ENCODE results near the gene UHRF1. TPM values are rescaled to one million over a fixed set of nuclear protein-coding genes. Genes with fewer than 3 reads are reported as not detected.

Gene UHRF1
- 49.0 TPM for polyA plus RNA-seq (2013, experiment 1 of 2)
- 51.0 TPM for polyA plus RNA-seq (2013, experiment 2 of 2)

GRCh38 chr19:4909156-4909896, at the start of gene UHRF1:
UHRF1 (plus strand) TSS chr19:4909501; CDS start chr19:4910886, 1,385 bp downstream.
- Histone ChIP-seq H3K14ac (ENCODE audit: low read length) (peak within 1 kb of the TSS; percentile 58), H3K23ac (ENCODE audit: low read depth, low read length, poor library complexity) (peak within 1 kb of the TSS; percentile 89), H3K36me3 (replicated peaks in 1 of 2; ENCODE audit: control insufficient read depth in 2 of 2, insufficient read depth in 2 of 2, low read length in 2 of 2) (peaks cover 15 to 32% of the 10 kb centered on the region in 2 donors), H2BK12ac (ENCODE audit: low read length) (peak within 1 kb of the TSS; percentile 86), H3K79me1 (ENCODE audit: low read depth, low read length) (peaks cover 2% of the 10 kb centered on the region), H2AFZ (ENCODE audit: low read length) (peak within 1 kb of the TSS; percentile 97), H3K27me3 (ENCODE audit: control insufficient read depth in 3 of 3, insufficient read depth in 3 of 3, low read depth in 1 of 3, low read length in 3 of 3) (no peaks in the 10 kb centered on the region), H3K4ac (ENCODE audit: low read length) (no peak within 1 kb of the TSS), H3K9me3 (replicated peaks in 1 of 2; ENCODE audit: control insufficient read depth in 2 of 2, insufficient read depth in 1 of 2, low read depth in 1 of 2, low read length in 2 of 2) (no peaks in the 10 kb centered on the region), H3K4me3 (ENCODE audit: low read length in 2 of 2) (peak within 1 kb of the TSS; percentile 77 to 93), H4K91ac (ENCODE audit: low read depth, low read length, poor library complexity) (no peak within 1 kb of the TSS), H2BK120ac (ENCODE audit: low read depth, low read length) (peak within 1 kb of the TSS; percentile 94), H3K27ac (replicated peaks; ENCODE audit: low read length) (no peak within 1 kb of the TSS), H3K18ac (ENCODE audit: low read length) (peak within 1 kb of the TSS; percentile 97), H3K9ac (ENCODE audit: low read depth, low read length, poor library complexity) (peak within 1 kb of the TSS; percentile 89), H3K4me2 (ENCODE audit: insufficient read depth, low read length, poor library complexity, severe bottlenecking) (peak within 1 kb of the TSS; percentile 99), H2AK5ac (ENCODE audit: low read depth, low read length) (peak within 1 kb of the TSS; percentile 95), H4K8ac (ENCODE audit: low read depth, low read length) (no peak within 1 kb of the TSS), H2BK5ac (ENCODE audit: low read length) (peak within 1 kb of the TSS; percentile 88), H2BK15ac (ENCODE audit: low read length) (peak within 1 kb of the TSS; percentile 72), H3K4me1 (ENCODE audit: control insufficient read depth in 2 of 2, insufficient read depth in 1 of 2, low read depth in 1 of 2, low read length in 2 of 2) (peaks cover 16 to 17% of the 10 kb centered on the region in 2 donors)
- no CpG with 5 or more reads among the region's 89 CpGs for WGBS, 2 donors (ENCODE audit: extremely low coverage in 2 of 2, insufficient read length in 2 of 2, insufficient replicate concordance in 1 of 2)
- no peak for DNase-seq (ENCODE audit: low spot score)

- H2BK15ac ChIP-seq (ENCODE audit: low read length) = no peak overlapping the region
- peaks cover 27 to 61% of the 10 kb centered on the region in 2 donors for H3K36me3 ChIP-seq (replicated peaks in 1 of 2; ENCODE audit: control insufficient read depth in 2 of 2, insufficient read depth in 2 of 2, low read length in 2 of 2)
- H2AFZ ChIP-seq (ENCODE audit: low read length) = no peak overlapping the region
- H3K4me1 ChIP-seq (ENCODE audit: control insufficient read depth in 2 of 2, insufficient read depth in 1 of 2, low read depth in 1 of 2, low read length in 2 of 2) = no peaks in the 10 kb centered on the region
- H3K4me3 ChIP-seq (ENCODE audit: low read length in 2 of 2) = no peak overlapping the region
- H3K9ac ChIP-seq (ENCODE audit: low read depth, low read length, poor library complexity) = peak overlapping the region; percentile 30
- no peak overlapping the region for H4K91ac ChIP-seq (ENCODE audit: low read depth, low read length, poor library complexity)
- peaks cover 4% of the 10 kb centered on the region for H3K79me1 ChIP-seq (ENCODE audit: low read depth, low read length)
- H3K4me2 ChIP-seq (ENCODE audit: insufficient read depth, low read length, poor library complexity, severe bottlenecking) = no peak overlapping the region
- H2BK5ac ChIP-seq (ENCODE audit: low read length) = no peak overlapping the region
- no peak overlapping the region for H4K8ac ChIP-seq (ENCODE audit: low read depth, low read length)
- H3K27ac ChIP-seq (replicated peaks; ENCODE audit: low read length) = no peak overlapping the region
- no peak overlapping the region for H3K14ac ChIP-seq (ENCODE audit: low read length)
- no peak overlapping the region for H2BK12ac ChIP-seq (ENCODE audit: low read length)
- no peak overlapping the region for H2BK120ac ChIP-seq (ENCODE audit: low read depth, low read length)
- H3K23ac ChIP-seq (ENCODE audit: low read depth, low read length, poor library complexity) = no peak overlapping the region
- no peak overlapping the region for H2AK5ac ChIP-seq (ENCODE audit: low read depth, low read length)
- no peak for DNase-seq (ENCODE audit: low spot score)
- WGBS, 2 donors (ENCODE audit: extremely low coverage in 2 of 2, insufficient read length in 2 of 2, insufficient replicate concordance in 1 of 2) = no CpG with 5 or more reads among the region's 11 CpGs
- H3K4ac ChIP-seq (ENCODE audit: low read length) = no peak overlapping the region
- H3K9me3 ChIP-seq (replicated peaks in 1 of 2; ENCODE audit: control insufficient read depth in 2 of 2, insufficient read depth in 1 of 2, low read depth in 1 of 2, low read length in 2 of 2) = no peaks in the 10 kb centered on the region
- H3K18ac ChIP-seq (ENCODE audit: low read length) = no peak overlapping the region
- no peaks in the 10 kb centered on the region for H3K27me3 ChIP-seq (ENCODE audit: control insufficient read depth in 3 of 3, insufficient read depth in 3 of 3, low read depth in 1 of 3, low read length in 3 of 3)
These were observed 49.6 kb upstream of the UHRF1 start for GRCh38 chr19:4859697-4860096.

GRCh38 chr19:4861147-4861546, 48.2 kb upstream of the UHRF1 start:
- DNase-seq (ENCODE audit: low spot score) = no peak
- no peak overlapping the region for H3K18ac ChIP-seq (ENCODE audit: low read length)
- no peaks in the 10 kb centered on the region for H3K9me3 ChIP-seq (replicated peaks in 1 of 2; ENCODE audit: control insufficient read depth in 2 of 2, insufficient read depth in 1 of 2, low read depth in 1 of 2, low read length in 2 of 2)
- no peak overlapping the region for H2AFZ ChIP-seq (ENCODE audit: low read length)
- H2BK15ac ChIP-seq (ENCODE audit: low read length) = no peak overlapping the region
- peaks cover under 1% of the 10 kb centered on the region in 2 donors for H3K4me1 ChIP-seq (ENCODE audit: control insufficient read depth in 2 of 2, insufficient read depth in 1 of 2, low read depth in 1 of 2, low read length in 2 of 2)
- no peak overlapping the region for H4K91ac ChIP-seq (ENCODE audit: low read depth, low read length, poor library complexity)
- no peaks in the 10 kb centered on the region for H3K27me3 ChIP-seq (ENCODE audit: control insufficient read depth in 3 of 3, insufficient read depth in 3 of 3, low read depth in 1 of 3, low read length in 3 of 3)
- peak overlapping the region; percentile 44 for H3K9ac ChIP-seq (ENCODE audit: low read depth, low read length, poor library complexity)
- H2AK5ac ChIP-seq (ENCODE audit: low read depth, low read length) = no peak overlapping the region
- no peak overlapping the region for H3K4ac ChIP-seq (ENCODE audit: low read length)
- no peak overlapping the region for H3K4me3 ChIP-seq (ENCODE audit: low read length in 2 of 2)
- WGBS, 2 donors (ENCODE audit: extremely low coverage in 2 of 2, insufficient read length in 2 of 2, insufficient replicate concordance in 1 of 2) = no CpG with 5 or more reads among the region's 10 CpGs
- H4K8ac ChIP-seq (ENCODE audit: low read depth, low read length) = no peak overlapping the region
- H3K27ac ChIP-seq (replicated peaks; ENCODE audit: low read length) = no peak overlapping the region
- H2BK5ac ChIP-seq (ENCODE audit: low read length) = peak overlapping the region; percentile 10
- no peak overlapping the region for H2BK12ac ChIP-seq (ENCODE audit: low read length)
- H3K79me1 ChIP-seq (ENCODE audit: low read depth, low read length) = peaks cover 4% of the 10 kb centered on the region
- H3K36me3 ChIP-seq (replicated peaks in 1 of 2; ENCODE audit: control insufficient read depth in 2 of 2, insufficient read depth in 2 of 2, low read length in 2 of 2) = peaks cover 20 to 49% of the 10 kb centered on the region in 2 donors
- H3K14ac ChIP-seq (ENCODE audit: low read length) = no peak overlapping the region
- no peak overlapping the region for H3K4me2 ChIP-seq (ENCODE audit: insufficient read depth, low read length, poor library complexity, severe bottlenecking)
- H3K23ac ChIP-seq (ENCODE audit: low read depth, low read length, poor library complexity) = no peak overlapping the region
- no peak overlapping the region for H2BK120ac ChIP-seq (ENCODE audit: low read depth, low read length)

- Histone ChIP-seq H2BK12ac (ENCODE audit: low read length) (no peak overlapping the region), H3K4me2 (ENCODE audit: insufficient read depth, low read length, poor library complexity, severe bottlenecking) (peak overlapping the region; percentile 71), H4K8ac (ENCODE audit: low read depth, low read length) (no peak overlapping the region), H2BK5ac (ENCODE audit: low read length) (no peak overlapping the region), H3K9ac (ENCODE audit: low read depth, low read length, poor library complexity) (peak overlapping the region; percentile 0), H2AK5ac (ENCODE audit: low read depth, low read length) (peak overlapping the region; percentile 68), H3K36me3 (replicated peaks in 1 of 2; ENCODE audit: control insufficient read depth in 2 of 2, insufficient read depth in 2 of 2, low read length in 2 of 2) (peaks cover 5% of the 10 kb centered on the region in 2 donors), H2BK120ac (ENCODE audit: low read depth, low read length) (no peak overlapping the region), H3K9me3 (replicated peaks in 1 of 2; ENCODE audit: control insufficient read depth in 2 of 2, insufficient read depth in 1 of 2, low read depth in 1 of 2, low read length in 2 of 2) (no peaks in the 10 kb centered on the region), H2AFZ (ENCODE audit: low read length) (peak overlapping the region; percentile 91), H3K27me3 (ENCODE audit: control insufficient read depth in 3 of 3, insufficient read depth in 3 of 3, low read depth in 1 of 3, low read length in 3 of 3) (no peaks in the 10 kb centered on the region), H3K27ac (replicated peaks; ENCODE audit: low read length) (no peak overlapping the region), H3K4me1 (ENCODE audit: control insufficient read depth in 2 of 2, insufficient read depth in 1 of 2, low read depth in 1 of 2, low read length in 2 of 2) (peaks cover 6 to 7% of the 10 kb centered on the region in 2 donors), H3K18ac (ENCODE audit: low read length) (peak overlapping the region; percentile 85), H3K23ac (ENCODE audit: low read depth, low read length, poor library complexity) (peak overlapping the region; percentile 68), H3K14ac (ENCODE audit: low read length) (no peak overlapping the region), H3K4ac (ENCODE audit: low read length) (no peak overlapping the region), H3K4me3 (ENCODE audit: low read length in 2 of 2) (peak overlapping the region; percentile 84 to 85), H4K91ac (ENCODE audit: low read depth, low read length, poor library complexity) (no peak overlapping the region), H2BK15ac (ENCODE audit: low read length) (peak overlapping the region; percentile 37), H3K79me1 (ENCODE audit: low read depth, low read length) (peaks cover 4% of the 10 kb centered on the region)
- no CpG with 5 or more reads among the region's 22 CpGs for WGBS, 2 donors (ENCODE audit: extremely low coverage in 2 of 2, insufficient read length in 2 of 2, insufficient replicate concordance in 1 of 2)
- DNase-seq (ENCODE audit: low spot score) = peak; percentile 47
These were observed 42.5 kb upstream of the UHRF1 start for GRCh38 chr19:4866595-4867424.

All from neuronal stem cell (in vitro differentiated cells).